Muscle layer of colon (tissue), 2 donors: ENCODE results near the gene OR5H6.

Experiments used
- H3K27ac ChIP-seq: one replicate; pipeline ENCODE4 v1.7.0; 2013; ENCODE audit warnings: low read depth, mild to moderate bottlenecking, low read length, moderate library complexity
- H3K27me3 ChIP-seq, 2 donors: one replicate each; pipeline ENCODE4 v1.7.0; 2013; ENCODE audit warnings: low read length in 2 of 2, mild to moderate bottlenecking in 2 of 2; ENCODE audit not compliant: insufficient read depth in 2 of 2, control insufficient read depth in 1 of 2
- H3K36me3 ChIP-seq: one replicate; pipeline ENCODE4 v1.7.0; 2013; ENCODE audit warnings: mild to moderate bottlenecking, low read length; ENCODE audit not compliant: insufficient read depth
- H3K4me1 ChIP-seq: one replicate; pipeline ENCODE4 v1.7.0; 2013; ENCODE audit warnings: mild to moderate bottlenecking, low read length; ENCODE audit not compliant: insufficient read depth
- H3K4me3 ChIP-seq, 2 donors: one replicate each; pipeline ENCODE4 v1.7.0; 2013; ENCODE audit warnings: low read length in 2 of 2, low read depth in 1 of 2, mild to moderate bottlenecking in 1 of 2, moderate library complexity in 1 of 2
- H3K9ac ChIP-seq: one replicate; pipeline ENCODE4 v1.7.0; 2013; ENCODE audit warnings: low read length
- H3K9me3 ChIP-seq: one replicate; pipeline ENCODE4 v1.7.0; 2013; ENCODE audit warnings: mild to moderate bottlenecking, low read length
- donor health status: abdominal sarcoma.
- donor health status: Adenocarcinoma of cecum.

OR5H6 gene

DNA sequence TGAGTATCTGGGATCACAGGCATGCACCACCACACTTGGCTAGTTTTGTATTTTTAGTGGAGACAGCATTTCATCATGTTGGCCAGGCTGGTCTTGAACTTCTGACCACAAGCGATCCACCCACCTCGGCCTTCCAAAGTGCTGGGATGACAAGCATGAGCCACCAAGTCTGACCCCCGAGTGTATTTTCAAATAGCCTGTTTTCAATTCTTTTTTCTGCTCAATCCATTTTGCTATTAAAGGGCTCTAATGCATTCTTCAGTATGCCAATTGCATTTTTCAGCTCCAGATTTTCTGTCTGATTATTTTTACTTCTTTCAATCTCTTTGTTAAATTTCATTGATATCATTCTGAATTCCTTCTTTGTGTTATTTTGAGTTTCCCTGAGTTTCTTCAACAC lies 5.8 kb downstream of the OR5H6 start:
- Histone ChIP-seq H3K27ac (no peak overlapping the region), H3K9ac (no peak overlapping the region), H3K36me3 (no peaks in the 10 kb centered on the region), H3K4me3 (no peak overlapping the region), H3K4me1 (no peaks in the 10 kb centered on the region), H3K9me3 (no peaks in the 10 kb centered on the region), H3K27me3 (no peaks in the 10 kb centered on the region)

DNA sequence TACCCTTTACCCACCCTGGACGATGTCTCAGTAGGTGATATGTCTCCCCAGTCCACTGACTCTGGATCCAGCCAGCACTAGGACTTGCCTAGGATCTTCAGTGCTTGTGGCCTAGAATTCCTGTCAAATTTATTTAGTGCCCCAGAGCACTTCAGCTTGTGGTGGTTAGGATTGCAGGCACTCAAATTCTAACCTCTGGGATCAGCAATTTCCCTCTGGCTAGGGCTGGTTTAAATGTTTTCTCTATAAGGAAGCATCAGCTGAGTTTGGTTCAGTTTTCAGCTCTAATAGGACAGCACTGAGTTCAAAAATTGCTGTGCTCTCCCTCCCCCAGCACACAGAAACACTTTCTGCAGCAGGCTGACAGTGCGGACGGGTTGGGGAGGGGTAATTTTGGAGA lies 8.1 kb downstream of the OR5H6 start:
- Histone ChIP-seq H3K9ac (no peak overlapping the region), H3K4me1 (no peaks in the 10 kb centered on the region), H3K27me3 (no peaks in the 10 kb centered on the region), H3K4me3 (no peak overlapping the region), H3K36me3 (no peaks in the 10 kb centered on the region), H3K27ac (no peak overlapping the region), H3K9me3 (no peaks in the 10 kb centered on the region)

GRCh38 chr3:98274914-98275313 lies 10.9 kb downstream of the OR5H6 start:
- Histone ChIP-seq H3K9me3 (no peaks in the 10 kb centered on the region), H3K4me1 (no peaks in the 10 kb centered on the region), H3K36me3 (no peaks in the 10 kb centered on the region), H3K9ac (no peak overlapping the region), H3K4me3 (no peak overlapping the region), H3K27me3 (no peaks in the 10 kb centered on the region), H3K27ac (no peak overlapping the region)

- H3K4me3 ChIP-seq = no peak within 1 kb of the TSS
- no peak within 1 kb of the TSS for H3K9ac ChIP-seq
- H3K9me3 ChIP-seq = no peaks in the 10 kb centered on the region
- no peak within 1 kb of the TSS for H3K27ac ChIP-seq
- no peaks in the 10 kb centered on the region for H3K27me3 ChIP-seq
- H3K36me3 ChIP-seq = no peaks in the 10 kb centered on the region
- H3K4me1 ChIP-seq = no peaks in the 10 kb centered on the region
Measured at GRCh38 chr3:98282205-98282604, 18.2 kb downstream of the OR5H6 start, which contains the start of gene OR5H2. TSS of gene OR5H2 (plus strand) at chr3:98282505. CDS start at chr3:98282903, 398 bp downstream.

DNA sequence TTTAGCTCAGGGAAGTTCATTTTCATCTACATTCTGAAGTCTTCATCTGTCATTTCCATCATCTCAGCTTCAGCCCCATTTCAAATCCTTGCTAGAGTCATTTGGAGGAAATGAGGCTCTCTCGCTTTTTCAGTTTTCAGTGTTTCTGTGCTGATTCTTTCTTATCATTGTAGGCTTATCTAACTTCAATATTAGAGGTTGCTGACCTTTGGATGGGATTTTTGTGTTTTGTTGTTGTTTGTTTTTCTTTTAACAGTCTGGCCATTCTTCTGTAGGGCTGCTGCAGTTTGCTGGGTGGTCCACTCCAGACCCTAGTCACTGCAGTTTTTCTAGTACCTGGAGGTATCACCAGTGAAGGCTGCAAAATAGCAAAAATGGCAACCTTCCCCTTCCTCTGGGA lies 26.9 kb downstream of the OR5H6 start:
- H3K27ac ChIP-seq = no peak overlapping the region
- no peaks in the 10 kb centered on the region for H3K9me3 ChIP-seq
- H3K4me1 ChIP-seq = no peaks in the 10 kb centered on the region
- H3K9ac ChIP-seq = no peak overlapping the region
- H3K36me3 ChIP-seq = no peaks in the 10 kb centered on the region
- no peaks in the 10 kb centered on the region for H3K27me3 ChIP-seq
- H3K4me3 ChIP-seq = no peak overlapping the region

GRCh38 chr3:98291332-98291957 lies 27.4 kb downstream of the OR5H6 start:
- no peaks in the 10 kb centered on the region for H3K27me3 ChIP-seq
- no peak overlapping the region for H3K9ac ChIP-seq
- no peaks in the 10 kb centered on the region for H3K4me1 ChIP-seq
- no peak overlapping the region for H3K27ac ChIP-seq
- H3K9me3 ChIP-seq = no peaks in the 10 kb centered on the region
- no peak overlapping the region for H3K4me3 ChIP-seq
- no peaks in the 10 kb centered on the region for H3K36me3 ChIP-seq
